ENCODE results near the gene PMEPA1. TPM values are rescaled to one million over a fixed set of nuclear protein-coding genes. Genes with fewer than 3 reads are reported as not detected.

Gene PMEPA1
- polyA plus RNA-seq, 3 donors from 2014 or later: not detected

- Mint-ChIP-seq H3K27ac (peak overlapping the region in 1 of 6 donors; percentile 7), H3K9me3 (peaks cover 0 to 1% (median 0%) of the 10 kb centered on the region in 6 donors), H3K36me3 (peaks cover 16 to 35% (median 30%) of the 10 kb centered on the region in 3 donors), H3K4me3 (no peak overlapping the region), H3K27me3 (ENCODE audit: low read depth in 3 of 3) (peaks cover 10 to 29% (median 15%) of the 10 kb centered on the region in 3 donors), H3K4me1 (peaks cover 33 to 45% of the 10 kb centered on the region in 2 donors)
- no peak for DNase-seq
Observed at GRCh38 chr20:57615445-57615811, 94.4 kb downstream of the PMEPA1 start.

DNA sequence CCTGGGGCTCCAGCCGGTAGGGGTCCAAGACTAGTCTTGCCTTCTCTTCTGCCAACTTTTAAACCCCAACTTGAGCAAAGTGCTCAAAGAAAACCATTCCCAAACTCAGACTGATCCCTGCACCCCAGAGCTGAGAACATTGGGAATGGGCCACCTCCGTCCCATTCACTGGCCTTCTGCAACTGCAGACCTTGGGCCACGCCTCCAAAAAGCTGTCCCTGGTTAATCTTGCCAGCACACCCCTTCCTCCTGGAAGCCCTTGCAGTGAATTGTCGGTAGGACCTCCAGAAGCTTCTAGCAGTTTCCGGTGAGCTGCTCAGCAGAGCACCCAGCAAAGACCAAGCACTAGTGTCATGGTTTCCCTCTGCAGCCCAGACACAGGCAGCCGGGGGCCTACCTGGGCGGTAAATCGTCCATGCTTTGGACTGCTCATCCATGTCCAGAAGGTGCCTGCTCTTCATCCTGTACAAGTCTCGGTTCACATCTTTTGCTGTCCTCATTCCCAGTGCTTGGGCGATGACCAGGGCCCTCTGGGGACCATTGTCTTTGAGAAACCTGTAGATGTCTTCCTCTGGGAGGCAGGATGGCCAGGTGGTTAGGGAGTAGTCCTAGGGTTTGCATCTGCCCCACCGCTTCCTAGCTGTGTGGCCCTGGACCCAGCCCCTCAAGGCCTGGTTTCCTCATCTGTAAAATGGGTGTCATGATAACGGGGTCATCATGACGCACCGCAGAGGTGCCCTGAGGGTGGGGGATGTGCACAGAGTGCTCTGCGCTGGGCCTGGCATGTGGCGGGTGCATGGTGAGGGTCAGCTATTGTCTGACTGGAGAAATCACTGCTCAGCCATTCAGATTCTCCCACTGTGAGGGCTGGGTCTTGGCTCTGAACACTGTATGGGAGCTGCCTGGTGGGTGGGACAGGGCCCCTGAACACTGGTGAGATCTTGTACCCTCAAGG, 95.0 kb downstream of the PMEPA1 start:
- no peak for DNase-seq
- no peak overlapping the region for H3K27ac Mint-ChIP-seq
- no peak overlapping the region for H3K4me3 Mint-ChIP-seq

GRCh38 chr20:57613481-57613921, 96.3 kb downstream of the PMEPA1 start:
- Mint-ChIP-seq H3K27me3 (ENCODE audit: low read depth in 3 of 3) (peaks cover 0 to 11% (median 4%) of the 10 kb centered on the region in 3 donors), H3K4me1 (peaks cover 15 to 29% of the 10 kb centered on the region in 2 donors), H3K36me3 (peaks cover 23 to 52% (median 38%) of the 10 kb centered on the region in 3 donors), H3K4me3 (no peak overlapping the region), H3K9me3 (no peaks in the 10 kb centered on the region), H3K27ac (no peak overlapping the region)
- no peak for DNase-seq

More for the DNA sequence above, 95.0 kb downstream of the PMEPA1 start:
- Mint-ChIP-seq H3K4me1 (peaks cover 26 to 38% of the 10 kb centered on the region in 2 donors), H3K9me3 (peaks cover 0 to 1% (median 0%) of the 10 kb centered on the region in 6 donors), H3K36me3 (peaks cover 18 to 42% (median 35%) of the 10 kb centered on the region in 3 donors), H3K27me3 (ENCODE audit: low read depth in 3 of 3) (peaks cover 9 to 22% (median 10%) of the 10 kb centered on the region in 3 donors)

DNA sequence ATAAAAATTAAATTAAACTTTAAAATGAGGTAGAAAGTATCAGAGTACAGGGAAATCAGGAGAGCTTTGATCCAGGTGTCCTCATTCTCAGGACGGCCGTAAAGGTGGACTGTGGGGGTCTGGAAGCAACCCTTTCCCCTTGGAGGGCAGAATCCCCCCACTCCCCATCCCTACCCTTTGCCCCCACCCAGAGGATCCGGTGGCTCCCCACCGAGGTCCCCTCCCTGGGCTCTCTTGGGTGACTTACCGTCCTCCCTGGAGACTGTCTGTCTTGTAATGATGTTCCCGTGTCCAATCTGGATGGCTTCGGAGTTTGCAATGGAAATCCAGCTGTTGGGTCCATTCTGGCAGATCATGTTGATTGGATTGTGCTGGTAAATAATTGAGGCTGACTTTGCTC, 96.9 kb downstream of the PMEPA1 start:
- DNase-seq: no peak
- H3K9me3 Mint-ChIP-seq: no peaks in the 10 kb centered on the region
- H3K36me3 Mint-ChIP-seq: peaks cover 24 to 54% (median 44%) of the 10 kb centered on the region in 3 donors
- H3K27me3 Mint-ChIP-seq (ENCODE audit: low read depth in 3 of 3): peaks cover 0 to 8% (median 3%) of the 10 kb centered on the region in 3 donors
- H3K4me3 Mint-ChIP-seq: no peak overlapping the region
- peaks cover 9 to 23% of the 10 kb centered on the region in 2 donors for H3K4me1 Mint-ChIP-seq
- H3K27ac Mint-ChIP-seq: no peak overlapping the region

DNA sequence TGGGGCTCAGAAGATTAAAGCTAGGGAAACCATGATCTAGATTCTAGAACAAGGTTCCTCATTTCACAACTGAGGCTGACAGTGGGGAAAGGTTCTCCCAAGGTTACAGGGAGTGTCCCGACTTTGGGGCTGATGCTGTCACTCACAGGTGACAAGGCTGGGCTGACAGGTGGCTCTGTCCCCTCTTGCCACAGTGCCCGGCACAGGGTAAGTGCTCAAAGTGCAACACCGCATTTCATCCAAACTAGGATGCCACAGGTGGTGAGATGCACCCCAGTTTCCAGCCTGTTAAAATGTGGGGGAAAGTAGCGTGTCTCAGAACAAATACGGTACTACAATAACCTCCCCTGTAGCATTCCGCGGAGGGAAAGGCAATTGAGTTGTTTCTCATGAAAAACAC, 97.4 kb downstream of the PMEPA1 start:
- Mint-ChIP-seq H3K9me3 (no peaks in the 10 kb centered on the region), H3K27ac (no peak overlapping the region), H3K4me1 (peaks cover 9 to 18% of the 10 kb centered on the region in 2 donors), H3K4me3 (no peak overlapping the region), H3K36me3 (peaks cover 28 to 58% (median 48%) of the 10 kb centered on the region in 3 donors), H3K27me3 (ENCODE audit: low read depth in 3 of 3) (peaks cover 0 to 6% (median 2%) of the 10 kb centered on the region in 3 donors)
- no peak for DNase-seq

DNA sequence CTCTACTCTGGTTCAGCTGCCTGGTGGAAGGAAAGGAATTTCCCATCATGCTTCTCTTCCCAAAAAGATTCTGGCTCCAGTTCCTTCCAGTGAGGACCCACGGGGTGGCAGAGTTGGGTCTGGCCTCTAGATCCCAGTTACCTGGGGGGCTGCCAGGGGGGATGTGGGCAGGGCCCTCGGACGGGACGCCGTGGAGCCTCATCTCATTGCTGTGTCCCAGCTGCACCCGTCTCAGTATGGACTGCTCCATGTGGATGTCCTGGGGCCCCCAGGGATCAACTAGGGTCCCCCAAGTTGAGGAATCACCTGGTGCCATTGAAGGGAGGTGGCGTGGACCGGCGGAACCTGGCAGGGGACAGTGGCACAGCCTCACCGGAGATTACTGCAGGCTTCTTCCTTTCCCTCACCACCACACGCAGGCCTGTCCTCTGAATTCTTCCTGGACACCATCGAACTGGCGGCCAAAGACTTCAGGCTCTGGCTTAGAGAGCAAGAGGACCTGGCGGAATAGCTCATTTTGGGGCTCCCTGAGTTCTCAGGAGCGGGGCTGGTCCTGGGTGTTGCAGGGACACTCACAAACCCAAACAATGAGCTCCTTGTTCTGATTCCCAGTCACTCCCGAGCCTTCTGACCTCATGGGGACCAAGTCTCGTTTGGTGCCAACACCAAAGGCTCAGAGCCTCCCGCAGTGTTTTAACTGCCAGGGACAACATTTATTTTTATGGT, 98.1 kb downstream of the PMEPA1 start:
- no peak overlapping the region for H3K4me3 Mint-ChIP-seq
- no peaks in the 10 kb centered on the region for H3K9me3 Mint-ChIP-seq
- H3K4me1 Mint-ChIP-seq: peaks cover 12% of the 10 kb centered on the region in 2 donors
- no peak overlapping the region for H3K27ac Mint-ChIP-seq
- no peak for DNase-seq
- peaks cover 0 to 3% (median 0%) of the 10 kb centered on the region in 3 donors for H3K27me3 Mint-ChIP-seq (ENCODE audit: low read depth in 3 of 3)
- H3K36me3 Mint-ChIP-seq: peaks cover 29 to 64% (median 54%) of the 10 kb centered on the region in 3 donors

DNA sequence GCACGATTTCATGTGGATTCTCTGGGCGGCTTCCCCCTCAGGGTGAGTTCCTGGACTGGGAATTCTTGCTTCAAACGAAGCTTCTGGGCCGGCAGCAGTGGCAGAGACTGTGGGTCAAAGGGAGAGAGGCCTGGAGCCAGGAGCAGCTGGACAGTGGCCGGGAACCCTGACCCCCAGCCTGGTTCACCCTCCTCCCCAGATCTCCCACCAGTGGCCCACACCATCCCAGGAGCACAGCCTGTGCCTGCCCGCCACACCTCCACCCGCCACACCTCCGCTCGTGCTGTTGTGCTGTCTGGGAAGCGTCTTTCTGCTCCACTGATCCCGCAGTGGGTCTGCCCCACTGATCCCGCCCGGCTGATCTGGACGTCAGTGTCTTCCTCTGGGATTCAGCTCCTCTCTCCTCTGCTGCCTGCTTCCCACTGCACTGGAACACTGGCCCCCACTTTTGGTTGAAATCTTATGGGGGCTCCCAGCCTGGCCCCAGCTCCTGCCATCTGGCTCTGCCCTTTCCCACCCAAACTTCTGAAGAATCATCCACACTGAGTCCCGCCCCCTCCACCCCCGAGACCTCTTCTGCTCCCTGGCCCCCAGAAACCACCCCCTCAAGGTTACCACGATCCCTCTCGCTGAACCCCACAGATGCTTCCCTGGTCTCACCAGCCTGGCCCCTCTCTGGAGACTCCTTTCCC, 99.4 kb downstream of the PMEPA1 start:
- H3K9me3 Mint-ChIP-seq: no peaks in the 10 kb centered on the region
- H3K36me3 Mint-ChIP-seq: peaks cover 29 to 67% (median 53%) of the 10 kb centered on the region in 3 donors
- no peak overlapping the region for H3K4me3 Mint-ChIP-seq
- H3K27ac Mint-ChIP-seq: peak overlapping the region in 2 of 6 donors; percentile 21 to 40
- peaks cover 0 to 10% (median 0%) of the 10 kb centered on the region in 3 donors for H3K27me3 Mint-ChIP-seq (ENCODE audit: low read depth in 3 of 3)
- peaks cover 18 to 25% of the 10 kb centered on the region in 2 donors for H3K4me1 Mint-ChIP-seq
- no peak for DNase-seq

- Mint-ChIP-seq H3K9me3 (no peaks in the 10 kb centered on the region), H3K36me3 (peaks cover 29 to 69% (median 54%) of the 10 kb centered on the region in 3 donors), H3K4me3 (no peak overlapping the region), H3K4me1 (peaks cover 24 to 31% of the 10 kb centered on the region in 2 donors), H3K27ac (peak overlapping the region in 2 of 6 donors; percentile 16 to 74), H3K27me3 (ENCODE audit: low read depth in 3 of 3) (peaks cover 0 to 15% (median 0%) of the 10 kb centered on the region in 3 donors)
- no peak for DNase-seq
Observed at GRCh38 chr20:57609842-57610167, 100.0 kb downstream of the PMEPA1 start.

DNA sequence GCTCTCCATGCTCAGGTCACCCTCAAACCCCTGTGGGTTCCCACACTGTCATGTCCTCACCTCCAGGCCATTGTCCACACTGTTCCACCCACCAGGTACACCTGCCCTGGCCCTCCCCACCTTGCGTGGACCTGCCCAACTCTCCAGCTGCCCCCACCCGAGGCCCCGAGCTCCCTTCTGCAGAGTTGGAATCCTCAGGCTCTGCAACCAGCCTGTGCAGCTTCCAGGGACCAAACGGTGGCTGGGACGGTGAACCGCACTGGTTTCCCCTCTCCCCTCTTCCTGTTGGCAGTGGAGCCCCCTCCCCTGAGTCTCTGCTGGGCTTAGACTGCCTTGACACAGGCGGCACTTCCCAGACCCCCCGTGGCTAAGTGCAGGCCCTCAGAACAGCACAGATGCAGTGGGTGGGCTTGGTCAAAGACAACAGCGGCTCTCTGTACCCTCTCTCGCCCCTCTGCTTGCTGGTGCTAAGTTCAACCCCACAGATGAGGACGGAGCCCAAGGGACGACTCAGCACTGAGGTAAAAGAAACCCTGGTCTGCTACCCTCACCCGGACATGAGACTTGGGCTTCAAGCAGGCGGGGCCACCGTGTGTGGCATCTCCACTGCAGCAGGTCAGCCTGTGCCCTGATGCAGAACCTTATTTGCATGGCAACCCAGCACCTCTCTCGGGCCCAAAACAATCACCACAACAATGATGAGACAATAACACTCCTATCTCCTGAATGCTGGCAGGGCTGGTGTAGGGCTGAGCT, 100.6 kb downstream of the PMEPA1 start:
- Mint-ChIP-seq H3K4me3 (no peak overlapping the region), H3K36me3 (peaks cover 25 to 66% (median 50%) of the 10 kb centered on the region in 3 donors), H3K27me3 (ENCODE audit: low read depth in 3 of 3) (peaks cover 0 to 18% (median 0%) of the 10 kb centered on the region in 3 donors), H3K9me3 (no peaks in the 10 kb centered on the region), H3K27ac (peak overlapping the region in 2 of 6 donors; percentile 53 to 74), H3K4me1 (peaks cover 27 to 36% of the 10 kb centered on the region in 2 donors)
- DNase-seq: no peak

- Mint-ChIP-seq H3K4me1 (peaks cover 34 to 42% of the 10 kb centered on the region in 2 donors), H3K9me3 (no peaks in the 10 kb centered on the region), H3K36me3 (peaks cover 25 to 62% (median 49%) of the 10 kb centered on the region in 3 donors), H3K27me3 (ENCODE audit: low read depth in 3 of 3) (peaks cover 0 to 17% (median 0%) of the 10 kb centered on the region in 3 donors), H3K27ac (no peak overlapping the region), H3K4me3 (no peak overlapping the region)
- no peak for DNase-seq
Observed at GRCh38 chr20:57608516-57608915, 101.3 kb downstream of the PMEPA1 start.

DNA sequence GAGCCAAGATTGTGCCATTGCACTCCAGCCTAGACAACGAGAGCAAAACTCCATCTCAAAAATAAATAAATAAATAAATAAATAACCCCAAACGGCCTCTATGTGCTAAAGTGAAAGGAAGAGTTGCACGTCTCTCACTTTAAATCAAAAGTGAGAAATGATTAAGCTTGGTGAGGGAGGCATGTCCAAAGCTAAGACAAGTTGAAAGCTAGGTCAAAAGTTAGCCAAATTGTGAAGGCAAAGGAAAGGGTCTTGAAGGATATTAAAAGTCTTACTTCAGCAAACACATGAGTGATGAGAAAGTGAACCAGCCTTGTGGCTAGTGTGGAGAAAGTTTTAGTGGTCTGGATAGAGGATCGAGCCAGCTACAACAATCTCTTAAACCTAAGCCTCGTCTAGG, 103.9 kb downstream of the PMEPA1 start:
- peaks cover 46 to 55% of the 10 kb centered on the region in 2 donors for H3K4me1 Mint-ChIP-seq

DNA sequence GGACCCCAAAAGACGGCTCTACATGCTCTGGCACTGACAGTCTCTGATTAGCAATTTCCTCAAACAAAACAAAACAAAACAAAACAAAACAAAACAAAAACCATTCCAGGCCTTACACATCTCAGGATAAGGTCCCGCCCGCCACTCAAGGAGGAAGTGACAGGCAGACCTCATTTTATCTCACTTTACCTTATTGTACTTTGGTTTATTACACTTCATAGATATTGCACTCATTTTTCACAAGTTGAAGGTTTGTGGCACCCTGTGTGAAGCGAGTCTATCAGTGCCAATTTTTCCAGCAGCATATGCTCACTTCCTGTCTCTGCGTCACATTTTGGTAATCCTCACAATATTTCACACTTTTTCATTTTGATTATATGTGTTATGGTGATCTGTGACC, 104.8 kb downstream of the PMEPA1 start:
- H3K4me1 Mint-ChIP-seq: peaks cover 45 to 55% of the 10 kb centered on the region in 2 donors
- H3K4me3 Mint-ChIP-seq: peak overlapping the region; percentile 70 to 87 (median 82)
- H3K27me3 Mint-ChIP-seq (ENCODE audit: low read depth in 3 of 3): peaks cover 0 to 15% (median 0%) of the 10 kb centered on the region in 3 donors
- peaks cover 12 to 38% (median 34%) of the 10 kb centered on the region in 3 donors for H3K36me3 Mint-ChIP-seq
- no peaks in the 10 kb centered on the region for H3K9me3 Mint-ChIP-seq
- peak overlapping the region; percentile 93 to 98 (median 97) for H3K27ac Mint-ChIP-seq
- peak; percentile 87 to 89 (median 89) for DNase-seq

More for the DNA sequence above, 103.9 kb downstream of the PMEPA1 start:
- peak; percentile 39 to 54 (median 53) for DNase-seq
- peak overlapping the region; percentile 93 to 98 (median 97) for H3K27ac Mint-ChIP-seq
- peaks cover 16 to 47% (median 41%) of the 10 kb centered on the region in 3 donors for H3K36me3 Mint-ChIP-seq
- H3K9me3 Mint-ChIP-seq: no peaks in the 10 kb centered on the region
- H3K27me3 Mint-ChIP-seq (ENCODE audit: low read depth in 3 of 3): peaks cover 0 to 15% (median 0%) of the 10 kb centered on the region in 3 donors
- peak overlapping the region; percentile 11 to 82 (median 36) for H3K4me3 Mint-ChIP-seq
